Spleen (tissue), 7 donors: ENCODE data around the gene SH2D4B.

Experiments used
- CTCF ChIP-seq, 11 experiments: fragments of 200-600 bp in 7 of 11; fragments of 450-650 bp in 4 of 11; sonication (generic) in 4 of 11; IDR thresholded peaks in 8 of 11; conservative IDR thresholded peaks in 3 of 11; 1 replicate in 7 of 11; 2 replicates in 4 of 11; pipeline versions ENCODE4 v1.4.0 to v1.8.0; 2016 to 2021; ENCODE audit warnings: antibody characterized with exemption in 11 of 11, inconsistent platforms in 4 of 11, mild to moderate bottlenecking in 1 of 11
- POLR2A ChIP-seq, 3 donors: fragments of 450-650 bp; IDR thresholded peaks; one replicate each; pipeline ENCODE4 v1.5.1; 2017; ENCODE audit warnings: antibody characterized with exemption in 3 of 3, mild to moderate bottlenecking in 1 of 3
- POLR2AphosphoS5 ChIP-seq, 3 donors: sonication (generic); formaldehyde crosslinking; IDR thresholded peaks; one replicate each; pipeline ENCODE4 v1.5.1; 2017; ENCODE audit warnings: antibody characterized with exemption in 3 of 3
- donor health status: DM: no; HTN: no; CAD: no; lungs with moderate emphysema.
- donor health status: DM: no; HTN: no; CAD: no.
- donor health status: DM: no; HTN: no; CAD: no.

DNA sequence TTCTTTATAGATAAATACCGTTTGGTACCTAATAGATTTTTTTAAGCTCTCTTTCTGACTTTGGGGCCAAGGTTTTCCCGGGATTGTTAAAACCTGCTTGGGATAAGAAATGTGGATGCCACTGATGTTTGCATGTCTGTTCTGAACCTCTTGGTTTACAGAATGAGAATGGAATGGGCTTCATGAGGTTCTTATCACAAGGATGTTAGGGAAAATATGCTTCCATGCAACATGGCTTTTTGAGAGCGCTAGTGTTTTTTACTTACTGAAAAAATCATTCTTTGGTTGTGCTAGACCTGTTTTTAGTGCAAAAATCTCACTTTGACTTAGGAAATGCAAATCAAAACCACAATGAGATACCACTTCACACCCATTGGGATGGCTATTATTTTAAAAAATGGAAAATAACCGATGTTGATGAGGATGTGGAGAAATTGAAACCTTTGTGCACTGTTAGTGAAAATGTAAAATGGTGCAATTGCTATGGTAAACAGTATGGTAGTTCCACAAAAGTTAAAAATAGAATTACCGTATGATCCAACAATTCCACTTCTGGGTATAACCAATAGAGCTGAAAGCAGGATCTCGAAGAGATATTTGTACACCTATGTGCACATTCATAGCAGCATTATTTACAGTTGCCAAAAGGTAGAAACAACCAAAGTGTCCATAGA, 44.7 kb upstream of the SH2D4B start:
- no peak for TF ChIP-seq POLR2A (IDR thresholded peaks at IDR 0.05)
- TF ChIP-seq CTCF (IDR thresholded peaks at IDR 0.05 in 8 of 11, conservative IDR thresholded peaks at IDR 0.05 in 3 of 11): no peak
- TF ChIP-seq POLR2AphosphoS5 (IDR thresholded peaks at IDR 0.05): no peak
